ENCODE data around the gene NXN. TPM values are rescaled to one million over a fixed set of nuclear protein-coding genes. Genes with fewer than 3 reads are reported as not detected.
A peak's percentile ranks its signal among the peaks of the same experiment; 100 is the strongest.
"Not testable (repeated sequence)": the region's sequence is repeated elsewhere in the genome, so short reads cannot be mapped to it uniquely, and the experiment has no call there.

Gene NXN
- polyA plus RNA-seq, 1 experiment, result 118 TPM

DNA sequence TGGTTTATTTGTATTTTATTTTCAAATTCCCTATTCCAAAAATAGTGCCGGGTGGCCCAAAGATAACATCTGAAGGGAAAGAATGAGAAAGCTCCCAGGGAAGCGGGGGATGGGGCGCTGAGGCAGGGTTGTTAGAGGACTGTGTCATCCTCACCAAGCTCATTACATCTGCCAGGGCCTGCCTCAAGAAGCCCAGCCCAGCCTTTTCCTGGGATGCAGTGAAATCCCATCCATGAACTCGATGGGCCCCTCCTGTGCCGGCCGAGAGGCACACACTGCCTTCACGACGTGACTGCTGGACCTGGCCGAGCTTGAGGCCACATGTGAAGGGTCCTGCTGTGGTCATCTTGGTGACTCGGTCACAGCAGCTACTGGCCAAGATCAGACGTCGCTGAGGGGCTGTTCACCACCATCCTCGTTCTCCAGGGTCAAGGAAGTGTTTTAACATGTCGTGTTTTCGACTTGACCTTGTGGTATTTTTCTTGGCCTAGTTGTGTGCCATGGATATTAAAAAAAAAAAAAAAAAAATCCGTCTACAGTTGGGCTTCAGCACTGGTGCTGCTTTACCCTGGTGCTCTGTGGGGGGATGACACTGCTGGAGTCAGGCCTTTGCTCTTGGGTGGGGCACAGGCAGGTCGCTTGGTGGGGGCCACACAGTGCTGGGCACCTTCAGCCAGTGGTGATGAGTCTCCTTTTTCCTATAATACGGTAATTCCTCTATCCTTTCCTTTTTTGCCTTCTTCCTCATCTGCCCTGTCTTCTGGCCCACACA is 22.2 kb upstream of the NXN start:
- POLR2A ChIA-PET, result interaction anchor here (0.7 to 2.5 kb wide), 6 partner anchors 27 to 114 kb away, joined by 3 to 11 read pairs (median 5); no protein-coding TSS in a partner anchor
- TF ChIP-seq, protein P1, sequence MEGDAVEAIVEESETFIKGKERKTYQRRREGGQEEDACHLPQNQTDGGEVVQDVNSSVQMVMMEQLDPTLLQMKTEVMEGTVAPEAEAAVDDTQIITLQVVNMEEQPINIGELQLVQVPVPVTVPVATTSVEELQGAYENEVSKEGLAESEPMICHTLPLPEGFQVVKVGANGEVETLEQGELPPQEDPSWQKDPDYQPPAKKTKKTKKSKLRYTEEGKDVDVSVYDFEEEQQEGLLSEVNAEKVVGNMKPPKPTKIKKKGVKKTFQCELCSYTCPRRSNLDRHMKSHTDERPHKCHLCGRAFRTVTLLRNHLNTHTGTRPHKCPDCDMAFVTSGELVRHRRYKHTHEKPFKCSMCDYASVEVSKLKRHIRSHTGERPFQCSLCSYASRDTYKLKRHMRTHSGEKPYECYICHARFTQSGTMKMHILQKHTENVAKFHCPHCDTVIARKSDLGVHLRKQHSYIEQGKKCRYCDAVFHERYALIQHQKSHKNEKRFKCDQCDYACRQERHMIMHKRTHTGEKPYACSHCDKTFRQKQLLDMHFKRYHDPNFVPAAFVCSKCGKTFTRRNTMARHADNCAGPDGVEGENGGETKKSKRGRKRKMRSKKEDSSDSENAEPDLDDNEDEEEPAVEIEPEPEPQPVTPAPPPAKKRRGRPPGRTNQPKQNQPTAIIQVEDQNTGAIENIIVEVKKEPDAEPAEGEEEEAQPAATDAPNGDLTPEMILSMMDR (IDR thresholded peaks at IDR 0.05; ENCODE audit: low read depth, low read length), result no peak

DNA sequence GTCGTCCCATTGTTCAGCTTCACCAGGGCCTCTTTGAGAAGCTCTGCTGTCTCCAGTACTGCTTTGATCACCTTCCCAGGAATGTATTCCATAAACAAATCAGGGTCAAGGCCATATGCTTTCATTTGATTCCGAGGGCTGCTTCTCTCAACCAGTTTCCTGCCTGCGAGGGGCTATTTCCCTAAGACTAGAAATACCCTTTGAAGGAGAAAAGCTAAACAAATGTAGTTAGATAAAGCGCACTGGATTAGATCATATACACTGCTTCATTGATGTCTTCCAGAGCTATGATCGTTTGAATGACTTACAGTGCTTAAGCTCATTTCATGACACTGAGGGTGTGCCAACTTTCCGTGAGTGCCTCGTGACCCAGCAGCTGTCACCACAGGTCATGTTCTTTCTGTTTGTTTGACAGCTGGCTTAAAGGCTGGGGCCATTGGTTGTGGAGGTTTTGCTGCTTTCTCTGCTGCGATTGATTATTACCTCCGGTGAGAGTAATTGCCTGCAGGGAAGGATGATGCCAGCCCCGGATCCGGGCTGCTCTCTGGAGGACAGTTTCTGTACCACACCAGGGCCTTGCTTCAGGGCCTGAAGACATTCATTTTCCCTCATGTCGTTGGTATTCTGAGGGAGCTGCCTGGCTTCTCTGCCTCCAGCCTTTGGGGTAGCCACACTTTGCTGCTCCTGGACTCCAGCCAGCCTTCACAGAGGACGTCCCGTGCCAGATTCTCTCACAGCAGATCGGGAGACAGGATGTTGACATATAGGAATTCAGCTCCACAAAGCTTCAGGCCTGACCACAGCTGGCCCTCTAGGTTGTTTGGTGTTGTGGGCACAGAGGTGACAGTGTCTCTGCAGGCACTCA is 21.3 kb upstream of the NXN start:
- TF ChIP-seq, protein P1 (IDR thresholded peaks at IDR 0.05; ENCODE audit: low read depth, low read length), result no peak
- H3K27ac ChIP-seq (ENCODE audit: low read depth, low read length), result peak overlapping the region; percentile 83
- no peak for DNase-seq (ENCODE audit: low read depth, low spot score)
- peaks cover 5% of the 10 kb centered on the region; the same call in 1 of the 2 replicates for H3K9me3 ChIP-seq (ENCODE audit: control insufficient read depth, insufficient read depth, low read length)
- H3K4me3 ChIP-seq (ENCODE audit: low read depth, low read length), result no peak overlapping the region
- POLR2A ChIA-PET, result interaction anchor here (1.0 to 2.5 kb wide), 3 partner anchors 46 to 55 kb away, joined by 3 to 11 read pairs (median 5); no protein-coding TSS in a partner anchor
- no peaks in the 10 kb centered on the region for H3K27me3 ChIP-seq (ENCODE audit: control insufficient read depth, insufficient read depth, low read length)
- CTCF ChIA-PET, result interaction anchor here (0.9 to 10.3 kb wide), 5 partner anchors 12 to 589 kb away, joined by 3 to 141 read pairs (median 5); no protein-coding TSS in a partner anchor

More for the DNA sequence above, 22.2 kb upstream of the NXN start:
- Histone ChIP-seq H3K27ac (ENCODE audit: low read depth, low read length) (peak overlapping the region; percentile 92), H3K9me3 (ENCODE audit: control insufficient read depth, insufficient read depth, low read length) (peaks cover 7% of the 10 kb centered on the region; the same call in 1 of the 2 replicates), H3K4me3 (ENCODE audit: low read depth, low read length) (no peak overlapping the region), H3K27me3 (ENCODE audit: control insufficient read depth, insufficient read depth, low read length) (no peaks in the 10 kb centered on the region)
- DNase-seq (ENCODE audit: low read depth, low spot score), result no peak
- CTCF ChIA-PET, result interaction anchor here (0.9 to 10.3 kb wide), 3 partner anchors 13 to 186 kb away, joined by 3 to 141 read pairs (median 3); no protein-coding TSS in a partner anchor

DNA sequence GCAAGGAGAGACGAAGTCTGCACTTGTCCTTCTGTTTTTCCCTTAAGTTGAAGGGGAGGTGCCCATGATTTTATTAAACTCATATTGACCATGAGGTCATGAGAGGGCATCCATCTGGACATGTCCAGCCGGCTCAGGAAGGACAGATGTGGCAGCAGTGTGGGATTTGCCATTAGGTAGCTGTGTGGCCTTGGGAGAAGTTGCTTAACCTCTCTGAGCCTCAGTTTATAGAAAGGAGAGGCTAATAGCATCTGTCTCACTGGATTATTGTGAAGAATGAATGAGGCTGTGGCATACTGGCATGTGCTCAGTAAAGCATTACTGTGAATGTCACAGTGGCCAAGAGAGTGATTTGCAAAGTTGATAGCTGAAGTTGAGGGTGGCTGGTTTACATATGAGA is 18.5 kb upstream of the NXN start:
- no peaks in the 10 kb centered on the region for H3K27me3 ChIP-seq (ENCODE audit: control insufficient read depth, insufficient read depth, low read length)
- ChIA-PET CTCF (interaction anchor here (1.9 to 10.3 kb wide), 3 partner anchors 16 to 59 kb away, joined by 8 to 141 read pairs (median 33); partner anchors contain the start of gene NXN), POLR2A (no interaction called here)
- TF ChIP-seq, protein P1 (IDR thresholded peaks at IDR 0.05; ENCODE audit: low read depth, low read length), result no peak
- H3K4me3 ChIP-seq (ENCODE audit: low read depth, low read length), result peak overlapping the region; percentile 100
- no peak for DNase-seq (ENCODE audit: low read depth, low spot score)
- H3K27ac ChIP-seq (ENCODE audit: low read depth, low read length), result peak overlapping the region; percentile 21
- H3K9me3 ChIP-seq (ENCODE audit: control insufficient read depth, insufficient read depth, low read length), result peaks cover 4% of the 10 kb centered on the region; the same call in 1 of the 2 replicates

DNA sequence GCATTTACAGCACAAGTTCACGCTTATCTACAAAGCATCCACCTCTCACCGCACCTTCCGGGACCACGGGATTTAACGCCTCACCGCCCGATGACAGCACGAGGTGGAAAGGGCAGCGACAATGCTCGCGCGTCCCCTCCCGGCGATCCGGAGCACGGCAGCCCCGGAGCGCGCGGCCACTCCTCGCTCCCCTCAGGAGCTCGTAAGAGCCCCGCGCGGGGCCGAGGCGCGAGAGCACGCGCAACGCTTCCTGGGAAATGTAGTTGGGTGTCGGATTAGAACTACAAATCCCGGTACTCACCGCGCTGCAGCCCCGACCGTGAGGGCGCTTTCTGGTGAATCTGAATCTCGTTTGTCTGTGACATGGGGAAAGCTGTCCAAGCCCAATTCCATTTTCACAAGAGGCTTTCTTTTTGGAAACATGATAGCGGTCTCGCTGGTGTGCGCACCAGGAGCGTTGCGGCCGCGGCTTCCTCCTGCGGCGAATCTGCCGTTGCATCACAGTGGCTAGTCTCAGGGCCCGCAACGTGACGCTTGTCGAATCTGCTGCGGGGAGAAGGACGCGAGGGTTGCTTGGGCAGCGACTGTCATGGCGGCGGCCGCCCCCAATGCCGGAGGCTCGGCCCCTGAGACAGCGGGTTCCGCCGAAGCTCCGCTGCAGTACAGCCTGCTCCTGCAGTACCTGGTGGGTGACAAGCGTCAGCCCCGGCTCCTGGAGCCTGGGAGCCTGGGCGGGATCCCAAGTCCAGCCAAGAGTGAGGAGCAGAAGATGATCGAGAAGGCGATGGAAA is 17.2 kb upstream of the NXN start, which contains the start of gene TIMM22:
Gene TIMM22, plus strand, starts transcription at position 576 of the 791 bp plus-strand sequence. Its CDS starts 14 bp downstream, at position 590.
- H3K9me3 ChIP-seq (ENCODE audit: control insufficient read depth, insufficient read depth, low read length), result peaks cover 4% of the 10 kb centered on the region; the same call in 1 of the 2 replicates
- TF ChIP-seq, protein P1 (IDR thresholded peaks at IDR 0.05; ENCODE audit: low read depth, low read length), result peak; percentile 85
- peak within 1 kb of the TSS; percentile 100 for H3K4me3 ChIP-seq (ENCODE audit: low read depth, low read length)
- no peaks in the 10 kb centered on the region for H3K27me3 ChIP-seq (ENCODE audit: control insufficient read depth, insufficient read depth, low read length)
- POLR2A ChIA-PET, result interaction anchor here (0.5 to 1.7 kb wide), 9 partner anchors 16 to 687 kb away, joined by 3 to 9 read pairs (median 3); partner anchors contain the start of genes NXN and VPS53
- H3K27ac ChIP-seq (ENCODE audit: low read depth, low read length), result peak within 1 kb of the TSS; percentile 91
- DNase-seq (ENCODE audit: low read depth, low spot score), result peak; percentile 94
- CTCF ChIA-PET, result interaction anchor here (0.6 to 10.3 kb wide), 21 partner anchors 14 to 834 kb away, joined by 3 to 141 read pairs (median 4); partner anchors contain the start of genes GLOD4, MRM3 and NXN

DNA sequence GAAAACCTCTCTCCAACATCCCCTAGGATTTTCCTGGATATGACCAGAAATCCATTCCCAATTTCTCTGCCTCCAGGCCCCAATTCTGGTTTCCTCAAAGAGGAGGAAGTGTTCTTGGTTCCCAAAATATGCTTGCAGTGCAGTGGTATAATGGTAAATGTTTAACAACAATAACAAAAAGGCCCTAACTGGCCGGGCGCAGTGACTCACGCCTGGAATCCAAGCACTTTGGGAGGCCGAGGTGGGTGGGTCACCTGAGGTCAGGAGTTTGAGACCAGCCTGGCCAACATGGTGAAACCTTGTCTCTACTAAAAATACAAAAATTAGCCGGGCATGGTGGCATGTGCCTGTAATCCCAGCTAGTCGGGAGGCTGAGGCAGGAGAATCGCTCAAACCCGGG is 15.7 kb upstream of the NXN start:
- CTCF ChIA-PET, result interaction anchor here (0.9 to 2.8 kb wide), 4 partner anchors 13 to 295 kb away, joined by 3 to 33 read pairs (median 4); partner anchors contain the start of gene NXN
- POLR2A ChIA-PET; H3K4me3 ChIP-seq (ENCODE audit: low read depth, low read length); H3K27ac ChIP-seq (ENCODE audit: low read depth, low read length); DNase-seq (ENCODE audit: low read depth, low spot score); H3K9me3 ChIP-seq (ENCODE audit: control insufficient read depth, insufficient read depth, low read length); H3K27me3 ChIP-seq (ENCODE audit: control insufficient read depth, insufficient read depth, low read length): not testable (repeated sequence)
